K562 (cell line): ENCODE data around the gene IL7R.

ENCODE experiments used
- TBL1XR1 ChIP-seq, 2 experiments: IDR thresholded peaks; 2 replicates each; pipeline ENCODE4 v1.6.1; 2012; ENCODE audit warnings: improper control_type of control experiment in 2 of 2, low read length in 2 of 2, mild to moderate bottlenecking in 1 of 2
- ZNF134 ChIP-seq: fragments of 250-450 bp; sonication (Bioruptor Pico); conservative IDR thresholded peaks from 2 replicates; pipeline ENCODE4 v1.4.0; 2020
- ZNF140 ChIP-seq: fragments of 250-450 bp; sonication (Bioruptor Pico); IDR thresholded peaks from 2 replicates; pipeline ENCODE4 v1.8.0; 2021; ENCODE audit warnings: moderate library complexity, mild to moderate bottlenecking, inconsistent platforms

- TF ChIP-seq TBL1XR1 (IDR thresholded peaks at IDR 0.05; ENCODE audit: low read length in 2 of 2): no peak
- no peak for TF ChIP-seq ZNF140 (CRISPR knock-in tag)
- no peak for TF ChIP-seq ZNF134 (CRISPR knock-in tag)
These were observed 1.5 kb upstream of the IL7R start for GRCh38 chr5:35855187-35855586.
